Islet precursor cell (in vitro differentiated cells): ENCODE data around the gene SPTLC3.
A peak's percentile ranks its signal among the peaks of the same experiment; 100 is the strongest.
"Not testable (repeated sequence)": the region's sequence is repeated elsewhere in the genome, so short reads cannot be mapped to it uniquely, and the experiment has no call there.

Experiments used
- DNase-seq: peaks from one replicate; pipeline ENCODE4 v3.0.0-alpha.2; 2018

Gene SPTLC3

GRCh38 chr20:13008761-13009681, at the start of gene SPTLC3:
Gene SPTLC3, plus strand, starts transcription at chr20:13008972. Its CDS starts 296 bp downstream, at chr20:13009268.
- peak; percentile 90 for DNase-seq

- DNase-seq = no peak
These were observed 47.0 kb upstream of the SPTLC3 start for GRCh38 chr20:12961725-12962124.

GRCh38 chr20:12962895-12963294, 45.9 kb upstream of the SPTLC3 start:
- no peak for DNase-seq

GRCh38 chr20:12963416-12963815, 45.4 kb upstream of the SPTLC3 start:
- no peak for DNase-seq

- DNase-seq = no peak
These were observed 43.4 kb upstream of the SPTLC3 start for GRCh38 chr20:12965212-12965869.

GRCh38 chr20:12965870-12966251, 42.9 kb upstream of the SPTLC3 start:
- DNase-seq = no peak

- no peak for DNase-seq
These were observed 42.2 kb upstream of the SPTLC3 start for GRCh38 chr20:12966468-12967085.

- no peak for DNase-seq
These were observed 40.8 kb upstream of the SPTLC3 start for GRCh38 chr20:12967932-12968331.

- DNase-seq = no peak
These were observed 40.3 kb upstream of the SPTLC3 start for GRCh38 chr20:12968472-12968871.

GRCh38 chr20:12969071-12969669, 39.6 kb upstream of the SPTLC3 start:
- DNase-seq = no peak

GRCh38 chr20:12970372-12970821, 38.4 kb upstream of the SPTLC3 start:
- DNase-seq = no peak

- DNase-seq = no peak
These were observed 32.8 kb upstream of the SPTLC3 start for GRCh38 chr20:12975833-12976608.

- DNase-seq = no peak
These were observed 32.0 kb upstream of the SPTLC3 start for GRCh38 chr20:12976720-12977309.

- no peak for DNase-seq
These were observed 31.2 kb upstream of the SPTLC3 start for GRCh38 chr20:12977328-12978125.

- no peak for DNase-seq
These were observed 30.7 kb upstream of the SPTLC3 start for GRCh38 chr20:12978126-12978394.

- no peak for DNase-seq
These were observed 29.9 kb upstream of the SPTLC3 start for GRCh38 chr20:12978613-12979495.

- DNase-seq = not testable (repeated sequence)
These were observed 29.1 kb upstream of the SPTLC3 start for GRCh38 chr20:12979713-12980112.

- DNase-seq = no peak
These were observed 26.7 kb upstream of the SPTLC3 start for GRCh38 chr20:12982098-12982497.

- DNase-seq = no peak
These were observed 24.6 kb upstream of the SPTLC3 start for GRCh38 chr20:12984069-12984765.

- DNase-seq = peak; percentile 89
These were observed 23.9 kb upstream of the SPTLC3 start for GRCh38 chr20:12984863-12985262.
